GM12891 (cell line): ENCODE data around the gene CENPB.

Source experiments
- PAX5 ChIP-seq: IDR thresholded peaks from 2 replicates; pipeline ENCODE4 v1.6.1; 2011; ENCODE audit warnings: low read length, moderate library complexity, mild to moderate bottlenecking; ENCODE audit not compliant: insufficient read depth, severe bottlenecking
- POLR2A ChIP-seq: IDR thresholded peaks from 2 replicates; pipeline ENCODE4 v1.6.1; 2011; ENCODE audit warnings: low read depth, low read length, control low read depth
- POLR2AphosphoS5 ChIP-seq: IDR thresholded peaks from 2 replicates; pipeline ENCODE4 v1.6.1; 2011; ENCODE audit warnings: low read depth, low read length, control low read depth
- POU2F2 ChIP-seq: IDR thresholded peaks from 2 replicates; pipeline ENCODE4 v1.6.1; 2011; ENCODE audit warnings: low read depth, mild to moderate bottlenecking, control low read depth, low read length, moderate library complexity
- SPI1 ChIP-seq: IDR thresholded peaks from 2 replicates; pipeline ENCODE4 v1.6.1; 2011; ENCODE audit warnings: low read depth, low read length, control low read depth
- TAF1 ChIP-seq: IDR thresholded peaks from 2 replicates; pipeline ENCODE4 v1.6.1; 2011; ENCODE audit warnings: low read depth, low read length, control low read depth

DNA sequence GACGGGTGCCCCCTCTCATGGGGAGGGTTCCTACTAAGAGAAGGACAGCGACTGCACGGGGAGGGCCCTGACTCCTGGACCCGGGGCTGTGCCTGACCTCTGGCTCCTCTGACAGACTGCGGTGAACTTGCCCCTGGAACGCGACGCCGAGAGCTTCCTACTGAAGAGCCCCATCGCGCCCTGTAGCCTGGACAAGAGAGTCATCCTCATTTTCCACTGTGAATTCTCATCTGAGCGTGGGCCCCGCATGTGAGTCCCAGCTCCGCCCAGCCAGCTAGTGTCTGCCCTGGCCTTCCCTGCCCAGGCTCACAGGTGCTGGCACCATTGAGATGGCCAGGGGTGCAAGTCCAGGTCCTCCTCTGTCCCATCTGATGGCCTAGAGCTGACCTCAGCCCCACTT lies 16.7 kb upstream of the CENPB start:
- TF ChIP-seq POLR2A (no peak), POLR2AphosphoS5 (no peak), POU2F2 (no peak), TAF1 (no peak), SPI1 (no peak), PAX5 (no peak)
